ENCODE measurements around the gene ZNF511. TPM values are rescaled to one million over a fixed set of nuclear protein-coding genes. Genes with fewer than 3 reads are reported as not detected.

The ZNF511 gene
- total RNA-seq, 6 experiments from 2014 or later = 45.7 to 62.0 (median 52.7) TPM

- Mint-ChIP-seq H3K27ac (no peak overlapping the region), H3K36me3 (ENCODE audit: low read depth) (no peaks in the 10 kb centered on the region), H3K27me3 (ENCODE audit: insufficient read depth) (no peaks in the 10 kb centered on the region), H3K9me3 (no peaks in the 10 kb centered on the region), H3K4me3 (no peak overlapping the region), H3K4me1 (ENCODE audit: low read depth) (peaks cover 12% of the 10 kb centered on the region)
- no peak for TF ChIP-seq CTCF (IDR thresholded peaks at IDR 0.05)
- DNase-seq = no peak
Observed at GRCh38 chr10:133276100-133276434, 32.6 kb upstream of the ZNF511 start.

GRCh38 chr10:133276435-133277201 lies 32.1 kb upstream of the ZNF511 start, which contains the start of gene ADAM8:
ADAM8 (minus strand) TSS chr10:133276868; CDS start chr10:133276817, 51 bp downstream.
- Mint-ChIP-seq H3K4me1 (ENCODE audit: low read depth) (peaks cover 12% of the 10 kb centered on the region), H3K27me3 (ENCODE audit: insufficient read depth) (no peaks in the 10 kb centered on the region), H3K4me3 (no peak within 1 kb of the TSS), H3K27ac (no peak within 1 kb of the TSS), H3K36me3 (ENCODE audit: low read depth) (0 out of 2 replicates have a peak, but pooled peaks cover under 1% of the 10 kb centered on the region), H3K9me3 (no peaks in the 10 kb centered on the region)
- DNase-seq = no peak
- no peak for TF ChIP-seq CTCF (IDR thresholded peaks at IDR 0.05)

GRCh38 chr10:133277277-133277992 lies 31.3 kb upstream of the ZNF511 start:
- H3K4me3 Mint-ChIP-seq = no peak overlapping the region
- H3K27ac Mint-ChIP-seq = no peak overlapping the region
- no peak for TF ChIP-seq CTCF (IDR thresholded peaks at IDR 0.05)
- peaks cover 12% of the 10 kb centered on the region for H3K4me1 Mint-ChIP-seq (ENCODE audit: low read depth)
- H3K36me3 Mint-ChIP-seq (ENCODE audit: low read depth) = peaks cover 8% of the 10 kb centered on the region; the same call in 1 of the 2 replicates
- no peaks in the 10 kb centered on the region for H3K9me3 Mint-ChIP-seq
- H3K27me3 Mint-ChIP-seq (ENCODE audit: insufficient read depth) = no peaks in the 10 kb centered on the region
- DNase-seq = no peak

GRCh38 chr10:133277993-133278576 lies 30.6 kb upstream of the ZNF511 start:
- Mint-ChIP-seq H3K27ac (peak overlapping the region; percentile 72; the same call in 1 of the 2 replicates), H3K4me3 (peak overlapping the region; percentile 46; the same call in 1 of the 2 replicates), H3K9me3 (no peaks in the 10 kb centered on the region), H3K36me3 (ENCODE audit: low read depth) (peaks cover 8% of the 10 kb centered on the region; the same call in 1 of the 2 replicates), H3K27me3 (ENCODE audit: insufficient read depth) (no peaks in the 10 kb centered on the region), H3K4me1 (ENCODE audit: low read depth) (peaks cover 12% of the 10 kb centered on the region)
- TF ChIP-seq CTCF (IDR thresholded peaks at IDR 0.05) = no peak
- DNase-seq = no peak

- peak overlapping the region; percentile 46; the same call in 1 of the 2 replicates for H3K4me3 Mint-ChIP-seq
- no peaks in the 10 kb centered on the region for H3K9me3 Mint-ChIP-seq
- no peak for TF ChIP-seq CTCF (IDR thresholded peaks at IDR 0.05)
- H3K27ac Mint-ChIP-seq = peak overlapping the region; percentile 72; the same call in 1 of the 2 replicates
- H3K36me3 Mint-ChIP-seq (ENCODE audit: low read depth) = peaks cover 8% of the 10 kb centered on the region; the same call in 1 of the 2 replicates
- H3K27me3 Mint-ChIP-seq (ENCODE audit: insufficient read depth) = no peaks in the 10 kb centered on the region
- H3K4me1 Mint-ChIP-seq (ENCODE audit: low read depth) = peaks cover 12% of the 10 kb centered on the region
- peak; percentile 63 for DNase-seq
Observed at GRCh38 chr10:133278577-133279265, 30.0 kb upstream of the ZNF511 start.

Measured in HFFc6 (cell line).